ENCODE measurements around the gene SLC7A6.

GRCh38 chr16:68281368-68282063 is 17.2 kb downstream of the SLC7A6 start:
- no peak for TF ChIP-seq POLR2A (IDR thresholded peaks at IDR 0.05)
- no peak for TF ChIP-seq CTCF (IDR thresholded peaks at IDR 0.05)
- no peak for TF ChIP-seq EP300 (IDR thresholded peaks at IDR 0.05; ENCODE audit: low read depth)
- TF ChIP-seq POLR2AphosphoS5 (IDR thresholded peaks at IDR 0.05) = no peak

Measured in transverse colon (tissue), 4 donors.